SU-DHL-6 (cell line): ENCODE data around the gene SCARB1.
A peak's percentile ranks its signal among the peaks of the same experiment; 100 is the strongest.
"Not testable (repeated sequence)": the region's sequence is repeated elsewhere in the genome, so short reads cannot be mapped to it uniquely, and the experiment has no call there.

ENCODE experiments used
- H2AFZ ChIP-seq: fragments of 200-600 bp; sonication (generic); 2 replicates; pipeline ENCODE4 v1.6.1; 2014; ENCODE audit warnings: low read depth, mild to moderate bottlenecking, moderate library complexity, mixed read lengths, antibody characterized with exemption, low read length; ENCODE audit not compliant: severe bottlenecking
- H3F3A ChIP-seq: fragments of 200-600 bp; shearing (Covaris generic); 2 replicates; pipeline ENCODE4 v1.6.0; 2016; ENCODE audit warnings: antibody characterized with exemption, mild to moderate bottlenecking; ENCODE audit not compliant: insufficient read depth
- H3K27ac ChIP-seq: fragments of 200-600 bp; sonication (generic); 2 replicates; pipeline ENCODE4 v1.5.1; 2016; ENCODE audit warnings: low read depth, mild to moderate bottlenecking, low read length, moderate library complexity, mixed read lengths
- H3K27me3 ChIP-seq: fragments of 200-600 bp; sonication (generic), shearing (Covaris generic); 2 replicates; pipeline ENCODE4 v1.6.0; 2014; ENCODE audit warnings: mild to moderate bottlenecking, low read length
- H3K36me3 ChIP-seq: fragments of 200-600 bp; sonication (generic); 2 replicates; pipeline ENCODE4 v1.6.1; 2014; ENCODE audit warnings: mild to moderate bottlenecking, low read length, mixed read lengths
- H3K4me2 ChIP-seq: fragments of 300-600, 200-600 bp; shearing (Covaris generic), sonication (generic); 2 replicates; pipeline ENCODE4 v1.6.0; 2014; ENCODE audit warnings: low read length, low read depth, mild to moderate bottlenecking; ENCODE audit not compliant: poor library complexity, severe bottlenecking
- H3K4me3 ChIP-seq: fragments of 200-600 bp; sonication (generic); 2 replicates; pipeline ENCODE4 v1.5.1; 2014; ENCODE audit warnings: antibody characterized with exemption, low read length, mild to moderate bottlenecking, mixed read lengths; ENCODE audit not compliant: insufficient read depth, poor library complexity, severe bottlenecking
- H3K79me2 ChIP-seq: fragments of 200-600 bp; sonication (generic); 2 replicates; pipeline ENCODE4 v1.6.1; 2014; ENCODE audit warnings: mild to moderate bottlenecking, low read length, moderate library complexity; ENCODE audit not compliant: insufficient read depth
- H3K9ac ChIP-seq: fragments of 200-600 bp; sonication (generic); 2 replicates; pipeline ENCODE4 v1.7.0; 2014; ENCODE audit warnings: mild to moderate bottlenecking, low read length
- H3K9me2 ChIP-seq: fragments of 200-600 bp; sonication (generic); replicated peaks from 2 replicates; pipeline ENCODE4 v1.6.1; 2014; ENCODE audit warnings: low read length; ENCODE audit not compliant: insufficient read depth
- H3K9me3 ChIP-seq: fragments of 200-600 bp; sonication (generic); 2 replicates; pipeline ENCODE4 v1.6.1; 2014; ENCODE audit warnings: low read length, mixed read lengths; ENCODE audit not compliant: insufficient read depth
- H4K20me1 ChIP-seq: fragments of 200-600 bp; sonication (generic); 2 replicates; pipeline ENCODE4 v1.6.1; 2014; ENCODE audit warnings: low read depth, mild to moderate bottlenecking, antibody characterized with exemption, low read length, moderate library complexity, mixed read lengths
- EZH2phosphoT487 ChIP-seq: fragments of 200-600 bp; sonication (generic), shearing (Covaris generic); conservative IDR thresholded peaks from 2 replicates; pipeline ENCODE4 v1.6.1; 2018; ENCODE audit warnings: mild to moderate bottlenecking, antibody characterized with exemption, low read length, moderate library complexity, mixed read lengths
- TF ChIP-seq, protein P1 (sequence below): fragments of 200-600 bp; sonication (generic); IDR thresholded peaks from one replicate; pipeline ENCODE4 v1.5.1; 2017; ENCODE audit warnings: antibody characterized with exemption, mild to moderate bottlenecking, low read length, moderate library complexity; ENCODE audit not compliant: insufficient read depth, poor library complexity, severe bottlenecking

The SCARB1 gene

GRCh38 chr12:124888260-124888659 lies 24.6 kb upstream of the SCARB1 start:
- Histone ChIP-seq H2AFZ (no peak overlapping the region), H3K9ac (no peak overlapping the region), H3F3A (peaks cover 15% of the 10 kb centered on the region; the same call in 1 of the 2 replicates), H3K4me2 (peak overlapping the region; percentile 8), H3K36me3 (no peaks in the 10 kb centered on the region), H3K79me2 (no peaks in the 10 kb centered on the region), H3K9me2 (no peaks in the 10 kb centered on the region), H3K27ac (peak overlapping the region; percentile 54), H4K20me1 (no peaks in the 10 kb centered on the region), H3K9me3 (no peaks in the 10 kb centered on the region), H3K4me3 (no peak overlapping the region), H3K27me3 (no peaks in the 10 kb centered on the region)
- TF ChIP-seq, protein P1, sequence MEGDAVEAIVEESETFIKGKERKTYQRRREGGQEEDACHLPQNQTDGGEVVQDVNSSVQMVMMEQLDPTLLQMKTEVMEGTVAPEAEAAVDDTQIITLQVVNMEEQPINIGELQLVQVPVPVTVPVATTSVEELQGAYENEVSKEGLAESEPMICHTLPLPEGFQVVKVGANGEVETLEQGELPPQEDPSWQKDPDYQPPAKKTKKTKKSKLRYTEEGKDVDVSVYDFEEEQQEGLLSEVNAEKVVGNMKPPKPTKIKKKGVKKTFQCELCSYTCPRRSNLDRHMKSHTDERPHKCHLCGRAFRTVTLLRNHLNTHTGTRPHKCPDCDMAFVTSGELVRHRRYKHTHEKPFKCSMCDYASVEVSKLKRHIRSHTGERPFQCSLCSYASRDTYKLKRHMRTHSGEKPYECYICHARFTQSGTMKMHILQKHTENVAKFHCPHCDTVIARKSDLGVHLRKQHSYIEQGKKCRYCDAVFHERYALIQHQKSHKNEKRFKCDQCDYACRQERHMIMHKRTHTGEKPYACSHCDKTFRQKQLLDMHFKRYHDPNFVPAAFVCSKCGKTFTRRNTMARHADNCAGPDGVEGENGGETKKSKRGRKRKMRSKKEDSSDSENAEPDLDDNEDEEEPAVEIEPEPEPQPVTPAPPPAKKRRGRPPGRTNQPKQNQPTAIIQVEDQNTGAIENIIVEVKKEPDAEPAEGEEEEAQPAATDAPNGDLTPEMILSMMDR: no peak
- TF ChIP-seq EZH2phosphoT487: no peak

GRCh38 chr12:124887766-124888165 lies 24.1 kb upstream of the SCARB1 start:
- H3K36me3 ChIP-seq, H2AFZ ChIP-seq, H3K27me3 ChIP-seq, H3K9ac ChIP-seq, H3K9me2 ChIP-seq, H4K20me1 ChIP-seq, H3K4me3 ChIP-seq, H3K9me3 ChIP-seq, H3K79me2 ChIP-seq: not testable (repeated sequence)
- Histone ChIP-seq H3K4me2 (peak overlapping the region; percentile 8), H3K27ac (peak overlapping the region; percentile 66), H3F3A (peaks cover 15% of the 10 kb centered on the region; the same call in 1 of the 2 replicates)

- Histone ChIP-seq H2AFZ (peak overlapping the region; percentile 37), H3F3A (peaks cover 15% of the 10 kb centered on the region; the same call in 1 of the 2 replicates), H3K4me3 (peak overlapping the region; percentile 13), H3K9me2 (no peaks in the 10 kb centered on the region), H3K9me3 (no peaks in the 10 kb centered on the region), H3K27ac (peak overlapping the region; percentile 87), H3K79me2 (no peaks in the 10 kb centered on the region), H3K9ac (peak overlapping the region; percentile 39; the same call in 1 of the 2 replicates), H4K20me1 (no peaks in the 10 kb centered on the region), H3K4me2 (peak overlapping the region; percentile 61), H3K36me3 (no peaks in the 10 kb centered on the region), H3K27me3 (no peaks in the 10 kb centered on the region)
- TF ChIP-seq, protein P1: no peak
- no peak for TF ChIP-seq EZH2phosphoT487
Observed at GRCh38 chr12:124884587-124885438, 21.1 kb upstream of the SCARB1 start.
